Nephron progenitor cell (in vitro differentiated cells): ENCODE measurements around the gene CFAP46.

Experiments used
- DNase-seq: peaks from one replicate; pipeline ENCODE4 v3.0.0; 2021
- H3K27ac Mint-ChIP-seq: 2 replicates; pipeline ENCODE4 v1.8.0; 2021; ENCODE audit warnings: mild to moderate bottlenecking, moderate library complexity, mixed read lengths
- H3K27me3 Mint-ChIP-seq: 2 replicates; pipeline ENCODE4 v1.8.0; 2021; ENCODE audit warnings: mild to moderate bottlenecking, low read depth, mixed read lengths; ENCODE audit not compliant: poor library complexity
- H3K36me3 Mint-ChIP-seq: 2 replicates; pipeline ENCODE4 v1.8.0; 2021; ENCODE audit warnings: low read depth, mixed read lengths
- H3K4me1 Mint-ChIP-seq: 2 replicates; pipeline ENCODE4 v1.8.0; 2021; ENCODE audit warnings: mixed read lengths
- H3K4me3 Mint-ChIP-seq: 2 replicates; pipeline ENCODE4 v1.8.0; 2021; ENCODE audit warnings: mild to moderate bottlenecking, moderate library complexity, mixed read lengths
- H3K9me3 Mint-ChIP-seq: 2 replicates; pipeline ENCODE4 v1.8.0; 2021; ENCODE audit warnings: mild to moderate bottlenecking, moderate library complexity, mixed read lengths
- CTCF ChIP-seq: fragments of 200-600 bp; sonication (generic); IDR thresholded peaks from 2 replicates; pipeline ENCODE4 v1.5.0; 2021; ENCODE audit warnings: antibody characterized with exemption

Gene CFAP46

GRCh38 chr10:132972986-132973902, 30.9 kb upstream of the CFAP46 start:
- Mint-ChIP-seq H3K4me3 (no peak overlapping the region), H3K36me3 (no peaks in the 10 kb centered on the region), H3K9me3 (peaks cover 13% of the 10 kb centered on the region), H3K27me3 (peaks cover 36% of the 10 kb centered on the region), H3K4me1 (peaks cover 35% of the 10 kb centered on the region), H3K27ac (no peak overlapping the region)
- TF ChIP-seq CTCF = no peak
- no peak for DNase-seq

GRCh38 chr10:132972149-132972985, 30.0 kb upstream of the CFAP46 start:
- no peak overlapping the region for H3K27ac Mint-ChIP-seq
- TF ChIP-seq CTCF = no peak
- peaks cover 32% of the 10 kb centered on the region for H3K27me3 Mint-ChIP-seq
- no peak for DNase-seq
- H3K4me1 Mint-ChIP-seq = peaks cover 32% of the 10 kb centered on the region
- no peaks in the 10 kb centered on the region for H3K36me3 Mint-ChIP-seq
- peak overlapping the region; percentile 9 for H3K4me3 Mint-ChIP-seq
- peaks cover 13% of the 10 kb centered on the region for H3K9me3 Mint-ChIP-seq

GRCh38 chr10:132971448-132972148, 29.2 kb upstream of the CFAP46 start:
- H3K27ac Mint-ChIP-seq = peak overlapping the region; percentile 81

GRCh38 chr10:132970641-132971438, 28.5 kb upstream of the CFAP46 start:
- H3K27me3 Mint-ChIP-seq = peaks cover 40% of the 10 kb centered on the region
- peaks cover 24% of the 10 kb centered on the region for H3K4me1 Mint-ChIP-seq
- no peak for TF ChIP-seq CTCF
- no peak for DNase-seq
- peaks cover 13% of the 10 kb centered on the region for H3K9me3 Mint-ChIP-seq
- H3K36me3 Mint-ChIP-seq = no peaks in the 10 kb centered on the region
- no peak overlapping the region for H3K27ac Mint-ChIP-seq
- no peak overlapping the region for H3K4me3 Mint-ChIP-seq

More at GRCh38 chr10:132971448-132972148, 29.2 kb upstream of the CFAP46 start:
- Mint-ChIP-seq H3K4me1 (peaks cover 30% of the 10 kb centered on the region), H3K36me3 (no peaks in the 10 kb centered on the region), H3K27me3 (peaks cover 35% of the 10 kb centered on the region), H3K9me3 (peaks cover 13% of the 10 kb centered on the region), H3K4me3 (peak overlapping the region; percentile 13)
- no peak for TF ChIP-seq CTCF
- DNase-seq = no peak

- Mint-ChIP-seq H3K36me3 (no peaks in the 10 kb centered on the region), H3K27me3 (peaks cover 55% of the 10 kb centered on the region), H3K4me3 (no peak overlapping the region), H3K9me3 (peaks cover 17% of the 10 kb centered on the region), H3K4me1 (peaks cover 18% of the 10 kb centered on the region), H3K27ac (no peak overlapping the region)
- no peak for DNase-seq
- no peak for TF ChIP-seq CTCF
Observed at GRCh38 chr10:132967540-132967939, 25.2 kb upstream of the CFAP46 start.
